ENCODE results near the gene NUBP1.

Gene NUBP1

DNA sequence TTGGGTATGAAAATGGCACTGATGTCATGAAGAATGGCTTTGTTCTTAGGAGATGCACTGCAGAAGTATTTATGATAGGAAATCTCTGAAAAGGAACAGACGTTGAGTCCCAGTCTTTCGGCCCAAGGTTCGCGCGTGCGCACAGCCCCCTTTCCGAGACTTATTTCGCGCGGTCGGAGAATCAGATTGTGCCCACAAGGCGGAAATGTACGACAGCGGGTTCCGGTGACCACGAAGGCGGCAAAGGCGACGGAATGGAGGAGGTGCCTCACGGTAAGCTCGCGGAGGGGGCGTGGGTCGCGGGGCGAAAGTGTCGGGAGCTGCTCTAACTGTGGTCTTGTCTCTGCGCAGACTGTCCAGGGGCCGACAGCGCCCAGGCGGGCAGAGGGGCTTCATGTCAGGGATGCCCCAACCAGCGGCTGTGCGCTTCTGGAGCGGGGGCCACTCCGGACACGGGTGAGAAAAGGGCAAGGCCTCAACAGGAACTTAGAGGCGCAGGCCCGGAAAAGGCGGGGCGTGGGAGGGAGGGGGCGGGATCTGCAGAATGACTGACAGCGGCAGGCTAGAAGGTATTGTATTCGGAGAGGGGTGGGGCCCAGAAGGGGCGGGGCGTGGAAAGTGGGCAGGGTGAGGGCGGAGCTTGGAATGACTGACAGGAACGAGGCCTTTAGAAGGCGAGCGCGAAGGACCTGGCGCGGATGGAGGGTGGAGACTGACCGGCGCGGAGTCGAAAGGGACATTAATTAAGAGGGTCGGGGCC lies at the start of gene NUBP1:
TSS of gene NUBP1 (plus strand) at position 233 of the 760 bp plus-strand sequence. CDS start at position 255, 22 bp downstream.
- TF ChIP-seq, protein P1, sequence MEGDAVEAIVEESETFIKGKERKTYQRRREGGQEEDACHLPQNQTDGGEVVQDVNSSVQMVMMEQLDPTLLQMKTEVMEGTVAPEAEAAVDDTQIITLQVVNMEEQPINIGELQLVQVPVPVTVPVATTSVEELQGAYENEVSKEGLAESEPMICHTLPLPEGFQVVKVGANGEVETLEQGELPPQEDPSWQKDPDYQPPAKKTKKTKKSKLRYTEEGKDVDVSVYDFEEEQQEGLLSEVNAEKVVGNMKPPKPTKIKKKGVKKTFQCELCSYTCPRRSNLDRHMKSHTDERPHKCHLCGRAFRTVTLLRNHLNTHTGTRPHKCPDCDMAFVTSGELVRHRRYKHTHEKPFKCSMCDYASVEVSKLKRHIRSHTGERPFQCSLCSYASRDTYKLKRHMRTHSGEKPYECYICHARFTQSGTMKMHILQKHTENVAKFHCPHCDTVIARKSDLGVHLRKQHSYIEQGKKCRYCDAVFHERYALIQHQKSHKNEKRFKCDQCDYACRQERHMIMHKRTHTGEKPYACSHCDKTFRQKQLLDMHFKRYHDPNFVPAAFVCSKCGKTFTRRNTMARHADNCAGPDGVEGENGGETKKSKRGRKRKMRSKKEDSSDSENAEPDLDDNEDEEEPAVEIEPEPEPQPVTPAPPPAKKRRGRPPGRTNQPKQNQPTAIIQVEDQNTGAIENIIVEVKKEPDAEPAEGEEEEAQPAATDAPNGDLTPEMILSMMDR (IDR thresholded peaks at IDR 0.05; ENCODE audit: borderline replicate concordance, control extremely low read depth, extremely low read depth, insufficient read depth, missing control alignments), result no peak
- in situ Hi-C loops (cut with MboI; ENCODE audit: low sequenced_read_pairs, unreplicated experiment), result loop anchor here (10.0 to 25.0 kb wide), 2 partner anchors 131 to 481 kb away; partner anchors contain the start of gene CIITA
- peak; percentile 98 for DNase-seq (ENCODE audit: low spot score)

DNA sequence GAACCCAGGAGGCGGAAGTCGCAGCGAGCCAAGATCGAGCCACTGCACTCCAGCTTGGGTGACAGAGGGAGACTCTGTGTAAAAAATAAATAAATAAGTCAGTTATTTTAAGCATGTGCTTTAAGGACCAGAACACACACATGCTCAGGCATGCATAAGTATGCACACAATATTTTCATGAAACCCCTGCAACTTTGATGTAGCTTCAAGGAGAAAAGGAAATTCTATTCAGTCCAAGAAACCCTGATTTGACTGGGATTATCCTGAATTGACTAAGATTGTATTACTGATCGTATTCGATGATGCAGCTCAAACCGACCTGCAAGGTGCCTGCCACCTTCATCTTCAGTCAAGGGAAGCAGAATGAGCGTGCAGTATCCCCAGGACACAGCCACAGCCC lies 49.8 kb upstream of the NUBP1 start:
- in situ Hi-C loops (cut with MboI; ENCODE audit: low sequenced_read_pairs, unreplicated experiment), result no loop called here
- peak; percentile 13 for DNase-seq (ENCODE audit: low spot score)
- TF ChIP-seq, protein P1 (IDR thresholded peaks at IDR 0.05; ENCODE audit: borderline replicate concordance, control extremely low read depth, extremely low read depth, insufficient read depth, missing control alignments), result no peak

DNA sequence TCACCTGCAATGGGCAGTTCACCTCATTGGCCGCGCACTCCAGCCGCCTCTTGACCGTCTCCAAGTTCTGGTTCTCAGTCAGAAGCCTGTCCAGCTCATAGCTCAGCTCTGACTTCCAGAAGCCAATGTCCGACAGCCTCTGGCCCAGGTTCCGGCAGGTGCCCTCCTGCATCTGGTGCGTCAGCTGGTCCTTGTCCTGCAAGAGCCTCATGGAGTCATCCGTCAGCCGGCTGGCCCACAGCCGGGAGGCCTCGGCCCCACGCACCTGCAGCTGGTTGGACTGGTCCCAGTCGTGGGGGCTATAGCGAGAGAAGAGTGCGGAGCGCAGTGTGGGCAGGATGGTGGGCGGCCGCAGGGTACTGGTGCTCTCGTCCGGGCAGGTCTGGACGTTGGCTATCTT lies 49.3 kb upstream of the NUBP1 start:
- TF ChIP-seq, protein P1 (IDR thresholded peaks at IDR 0.05; ENCODE audit: borderline replicate concordance, control extremely low read depth, extremely low read depth, insufficient read depth, missing control alignments), result no peak
- DNase-seq (ENCODE audit: low spot score), result no peak
- in situ Hi-C loops (cut with MboI; ENCODE audit: low sequenced_read_pairs, unreplicated experiment), result no loop called here

DNA sequence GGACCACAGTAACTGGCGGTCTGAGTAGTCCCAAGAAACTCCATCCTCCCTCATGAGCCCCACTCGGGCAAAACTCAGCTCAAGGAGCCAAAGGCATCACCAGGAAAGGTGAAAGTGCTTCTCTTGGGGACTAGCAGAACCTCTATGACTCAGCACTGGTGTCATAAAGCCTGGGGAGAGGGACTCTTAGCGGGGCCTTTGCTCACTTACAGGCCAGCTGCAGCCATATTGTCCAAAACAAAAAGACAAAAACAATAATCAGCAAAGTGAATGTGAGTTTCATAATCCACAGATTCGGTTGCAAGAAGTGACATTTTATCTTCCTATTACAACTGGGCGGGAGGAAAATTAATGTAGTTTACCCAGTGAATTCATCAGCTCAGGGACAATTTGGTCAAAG lies 48.8 kb upstream of the NUBP1 start, which contains the start of gene TEKT5:
TSS of gene TEKT5 (minus strand) at position 101 of the 400 bp plus-strand sequence. CDS start at position 44, 57 bp downstream.
- in situ Hi-C loops (cut with MboI; ENCODE audit: low sequenced_read_pairs, unreplicated experiment), result no loop called here
- TF ChIP-seq, protein P1 (IDR thresholded peaks at IDR 0.05; ENCODE audit: borderline replicate concordance, control extremely low read depth, extremely low read depth, insufficient read depth, missing control alignments), result no peak
- peak; percentile 27 for DNase-seq (ENCODE audit: low spot score)

DNA sequence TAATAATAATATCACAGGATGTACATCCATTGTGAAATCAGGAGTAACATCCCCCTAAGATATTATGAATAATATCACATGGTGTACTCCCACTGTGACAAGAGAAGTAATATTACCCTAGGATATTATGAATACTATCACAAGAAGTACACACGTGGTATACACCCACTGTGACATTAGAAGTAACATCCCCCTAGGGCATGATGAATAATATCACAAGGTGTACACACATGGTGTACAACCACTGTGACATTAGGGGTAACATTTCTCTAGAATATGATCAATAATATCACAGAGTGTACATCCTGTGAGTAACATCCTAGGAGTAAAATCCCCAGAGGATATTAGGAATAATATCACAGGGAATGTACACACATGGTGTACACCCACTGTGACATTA lies 43.9 kb upstream of the NUBP1 start:
- no peak for DNase-seq (ENCODE audit: low spot score)

DNA sequence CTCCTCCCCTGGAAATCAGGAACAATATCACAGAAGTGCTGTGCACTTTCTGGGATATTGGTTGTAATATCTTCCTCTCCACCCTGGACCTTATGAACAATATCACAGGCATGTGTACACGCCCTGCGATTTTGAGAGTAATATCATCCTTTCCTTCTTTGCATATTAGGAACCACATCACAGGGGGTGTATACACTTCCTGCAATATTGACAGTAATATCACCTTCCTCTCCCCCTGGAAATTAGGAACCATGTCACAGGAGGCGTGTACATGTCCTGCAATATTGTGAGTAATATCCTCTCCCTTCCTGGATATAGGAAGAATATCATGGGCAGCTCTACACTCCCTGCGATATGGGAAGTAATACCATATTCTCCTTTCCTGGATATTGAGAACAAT lies 34.7 kb upstream of the NUBP1 start:
- no peak for DNase-seq (ENCODE audit: low spot score)
- in situ Hi-C loops (cut with MboI; ENCODE audit: low sequenced_read_pairs, unreplicated experiment), result no loop called here
- TF ChIP-seq, protein P1 (IDR thresholded peaks at IDR 0.05; ENCODE audit: borderline replicate concordance, control extremely low read depth, extremely low read depth, insufficient read depth, missing control alignments), result no peak

More for the DNA sequence above, 43.9 kb upstream of the NUBP1 start:
- TF ChIP-seq, protein P1 (IDR thresholded peaks at IDR 0.05; ENCODE audit: borderline replicate concordance, control extremely low read depth, extremely low read depth, insufficient read depth, missing control alignments), result no peak
- in situ Hi-C loops (cut with MboI; ENCODE audit: low sequenced_read_pairs, unreplicated experiment), result no loop called here

Measured in GM13976 (cell line).